H1 (cell line): Measurements from ENCODE around the gene OR2B2. TPM values are rescaled to one million over a fixed set of nuclear protein-coding genes. Genes with fewer than 3 reads are reported as not detected.

Experiments
- CTCF ChIA-PET: fragments of 300-600 bp; sonication (Branson Sonifier 250); formaldehyde crosslinking; loops from one replicate; lab custom pipeline; 2021; ENCODE audit not compliant: partially characterized antibody; lab: Charles Lee
- POLR2A ChIA-PET: fragments of 300-600 bp; sonication (Branson Sonifier 250); formaldehyde crosslinking; loops from one replicate; lab custom pipeline; 2021; ENCODE audit warnings: inconsistent platforms; ENCODE audit not compliant: partially characterized antibody; lab: Charles Lee
- DNase-seq, 2 experiments: peaks; one replicate each; pipeline versions ENCODE4 v3.0.0 to v3.0.0-alpha.2; 2010 to 2022; ENCODE audit warnings: low spot score in 2 of 2, low read depth in 1 of 2, mixed read lengths in 1 of 2
- FAIRE-seq: peaks from 2 replicates; lab custom pipeline; 2011; peaks lifted over from hg19 to GRCh38; lab: Jason Lieb, UNC
- H2AFZ ChIP-seq: 2 replicates; pipeline ENCODE4 v1.8.1; 2012; ENCODE audit warnings: low read length, inconsistent platforms
- H2AK5ac ChIP-seq: 2 replicates; pipeline ENCODE4 v1.6.1; 2013; ENCODE audit warnings: low read depth, low read length
- H2BK120ac ChIP-seq: replicated peaks from 2 replicates; pipeline ENCODE3; 2013; ENCODE audit warnings: low read depth, low read length, inconsistent platforms
- H2BK12ac ChIP-seq: 2 replicates; pipeline ENCODE4 v1.6.1; 2013; ENCODE audit warnings: low read depth, low read length
- H2BK15ac ChIP-seq: 2 replicates; pipeline ENCODE4 v1.6.1; 2013; ENCODE audit warnings: low read length
- H2BK20ac ChIP-seq: 2 replicates; pipeline ENCODE4 v1.6.1; 2013; ENCODE audit warnings: low read length
- H2BK5ac ChIP-seq: 2 replicates; pipeline ENCODE4 v1.6.1; 2013; ENCODE audit warnings: low read depth, low read length
- H3K14ac ChIP-seq: 2 replicates; pipeline ENCODE4 v1.6.1; 2013; ENCODE audit warnings: inconsistent platforms; ENCODE audit not compliant: insufficient read length
- H3K18ac ChIP-seq: 2 replicates; pipeline ENCODE4 v1.6.1; 2013; ENCODE audit warnings: low read length; ENCODE audit errors: extremely low read depth
- H3K23ac ChIP-seq: 2 replicates; pipeline ENCODE4 v1.6.1; 2013; ENCODE audit warnings: inconsistent platforms; ENCODE audit not compliant: insufficient read length
- H3K23me2 ChIP-seq: 2 replicates; pipeline ENCODE4 v1.6.1; 2013; ENCODE audit warnings: low read depth, low read length
- H3K27ac ChIP-seq: 2 replicates; pipeline ENCODE4 v1.6.1; 2011; ENCODE audit warnings: low read depth, low read length, inconsistent platforms
- H3K27me3 ChIP-seq, 4 experiments: replicated peaks in 1 of 4; 1 replicate in 1 of 4; 2 replicates in 3 of 4; pipeline versions ENCODE4 v1.6.1 to v1.8.1; 2011 to 2013; ENCODE audit warnings: low read length in 3 of 4, mild to moderate bottlenecking in 3 of 4, inconsistent platforms in 2 of 4, mixed read lengths in 2 of 4, moderate library complexity in 1 of 4; ENCODE audit not compliant: control insufficient read depth in 3 of 4, insufficient read depth in 3 of 4; ENCODE audit errors: extremely low read depth in 1 of 4
- H3K36me3 ChIP-seq, 4 experiments: 2 replicates each; pipeline versions ENCODE4 v1.6.1 to v1.8.1; 2011 to 2013; ENCODE audit warnings: mild to moderate bottlenecking in 4 of 4, low read length in 3 of 4, moderate library complexity in 2 of 4, control low read depth in 1 of 4, inconsistent platforms in 1 of 4; ENCODE audit not compliant: insufficient read depth in 4 of 4, control insufficient read depth in 2 of 4
- H3K4ac ChIP-seq: replicated peaks from 2 replicates; pipeline ENCODE3; 2013; ENCODE audit warnings: low read length, low read depth, mixed read lengths, inconsistent platforms; ENCODE audit not compliant: insufficient read length
- H3K4me1 ChIP-seq, 4 experiments: replicated peaks in 1 of 4; 1 replicate in 1 of 4; 2 replicates in 3 of 4; pipeline versions ENCODE4 v1.6.1 to v1.8.1; 2011 to 2013; ENCODE audit warnings: low read length in 3 of 4, inconsistent platforms in 2 of 4, mixed read lengths in 1 of 4; ENCODE audit not compliant: insufficient read depth in 4 of 4, control insufficient read depth in 3 of 4
- H3K4me2 ChIP-seq, 2 experiments: 2 replicates each; pipeline versions ENCODE4 v1.6.1 to v1.8.1; 2011 to 2013; ENCODE audit warnings: low read depth in 2 of 2, low read length in 2 of 2, control low read depth in 1 of 2, inconsistent platforms in 1 of 2, mild to moderate bottlenecking in 1 of 2; ENCODE audit not compliant: insufficient read depth in 1 of 2
- H3K4me3 ChIP-seq, 4 experiments: fragments of 200-600, 300-600 bp in 1 of 4; sonication (generic), shearing (Covaris generic), sonication (Bioruptor Twin) in 1 of 4; 2 replicates each; pipeline versions ENCODE4 v1.5.1 to v1.8.1; 2011 to 2016; ENCODE audit warnings: low read length in 4 of 4, low read depth in 3 of 4, control low read depth in 2 of 4, inconsistent platforms in 2 of 4, mild to moderate bottlenecking in 2 of 4, mixed read lengths in 1 of 4, moderate library complexity in 1 of 4; ENCODE audit not compliant: insufficient read depth in 2 of 4; ENCODE audit errors: extremely low read depth in 1 of 4
- H3K56ac ChIP-seq: replicated peaks from 2 replicates; pipeline ENCODE3; 2013; ENCODE audit warnings: low read depth, mild to moderate bottlenecking, mixed read lengths, low read length, inconsistent platforms; ENCODE audit not compliant: insufficient read length
- H3K79me1 ChIP-seq: 2 replicates; pipeline ENCODE4 v1.6.1; 2013; ENCODE audit warnings: low read depth, low read length, control low read depth
- H3K79me2 ChIP-seq, 2 experiments: 2 replicates each; pipeline versions ENCODE4 v1.6.1 to v1.8.1; 2012 to 2013; ENCODE audit warnings: low read length in 2 of 2, mild to moderate bottlenecking in 2 of 2, inconsistent platforms in 1 of 2; ENCODE audit not compliant: insufficient read depth in 2 of 2, control insufficient read depth in 1 of 2
- H3K9ac ChIP-seq, 4 experiments: replicated peaks in 1 of 4; 1 replicate in 1 of 4; 2 replicates in 3 of 4; pipeline versions ENCODE4 v1.6.1 to v1.8.1; 2011 to 2013; ENCODE audit warnings: low read depth in 3 of 4, low read length in 3 of 4, control low read depth in 2 of 4, mild to moderate bottlenecking in 2 of 4, moderate library complexity in 2 of 4, inconsistent platforms in 1 of 4; ENCODE audit errors: extremely low read depth in 1 of 4
- H3K9me3 ChIP-seq, 2 experiments: 2 replicates each; pipeline versions ENCODE4 v1.6.1 to v1.8.1; 2012 to 2013; ENCODE audit warnings: mild to moderate bottlenecking in 2 of 2, moderate library complexity in 2 of 2, control low read depth in 1 of 2, inconsistent platforms in 1 of 2, low read depth in 1 of 2, low read length in 1 of 2, mixed read lengths in 1 of 2; ENCODE audit not compliant: insufficient read depth in 2 of 2
- H4K20me1 ChIP-seq, 2 experiments: replicated peaks in 1 of 2; 2 replicates each; pipeline versions ENCODE3 to v1.8.1; 2011 to 2013; ENCODE audit warnings: inconsistent platforms in 2 of 2, low read length in 2 of 2, mild to moderate bottlenecking in 1 of 2; ENCODE audit not compliant: insufficient read depth in 2 of 2, control insufficient read depth in 1 of 2
- H4K5ac ChIP-seq: 2 replicates; pipeline ENCODE4 v1.6.1; 2013; ENCODE audit warnings: low read length, low read depth, mixed read lengths, inconsistent platforms; ENCODE audit not compliant: insufficient read length
- H4K8ac ChIP-seq: 2 replicates; pipeline ENCODE4 v1.8.0; 2013; ENCODE audit warnings: mild to moderate bottlenecking, moderate library complexity, low read length, inconsistent platforms; ENCODE audit not compliant: insufficient read depth; ENCODE audit errors: extremely low read depth
- H4K91ac ChIP-seq: replicated peaks from 2 replicates; pipeline ENCODE3; 2013; ENCODE audit warnings: low read length, mixed read lengths, inconsistent platforms; ENCODE audit not compliant: insufficient read length
- ATF3 ChIP-seq: IDR thresholded peaks from 2 replicates; pipeline ENCODE4 v1.6.1; 2011; ENCODE audit warnings: low read depth, mild to moderate bottlenecking, low read length; ENCODE audit not compliant: insufficient read depth
- CBX5 ChIP-seq: fragments of 300-800, 300-1000 bp; sonication (generic); IDR thresholded peaks from 2 replicates; pipeline ENCODE4 v1.7.1; 2016; ENCODE audit warnings: antibody characterized with exemption, low read length, low read depth
- CHD1 ChIP-seq: IDR thresholded peaks from 2 replicates; pipeline ENCODE4 v1.6.1; 2012; ENCODE audit warnings: low read depth, low read length, improper control_type of control experiment
- CREB1 ChIP-seq: IDR thresholded peaks from 2 replicates; pipeline ENCODE4 v1.6.1; 2012; ENCODE audit warnings: inconsistent platforms
- E2F6 ChIP-seq: IDR thresholded peaks from 2 replicates; pipeline ENCODE4 v1.6.1; 2012; ENCODE audit warnings: inconsistent platforms
- FOSL1 ChIP-seq: IDR thresholded peaks from 2 replicates; pipeline ENCODE4 v1.6.1; 2011; ENCODE audit warnings: mild to moderate bottlenecking, low read depth, low read length, moderate library complexity; ENCODE audit not compliant: insufficient read depth
- JUN ChIP-seq: IDR thresholded peaks from 2 replicates; pipeline ENCODE4 v1.6.1; 2011; ENCODE audit warnings: low read depth, mild to moderate bottlenecking, improper control_type of control experiment, low read length
- KDM1A ChIP-seq: fragments of 200-600, 300-600 bp; sonication (generic); IDR thresholded peaks from 2 replicates; pipeline ENCODE4 v1.7.1; 2016; ENCODE audit warnings: mild to moderate bottlenecking, low read length, borderline replicate concordance
- MAFK ChIP-seq: IDR thresholded peaks from 2 replicates; pipeline ENCODE4 v1.6.1; 2012; ENCODE audit warnings: low read depth, mild to moderate bottlenecking, improper control_type of control experiment, low read length
- MAX ChIP-seq: IDR thresholded peaks from 2 replicates; pipeline ENCODE4 v1.6.1; 2012; ENCODE audit warnings: inconsistent platforms
- RBBP5 ChIP-seq: IDR thresholded peaks from 2 replicates; pipeline ENCODE4 v1.7.1; 2012; ENCODE audit warnings: low read depth, mild to moderate bottlenecking, inconsistent platforms, low read length, moderate library complexity, borderline replicate concordance
- SAP30 ChIP-seq: fragments of 300-600 bp; sonication (generic); IDR thresholded peaks from 2 replicates; pipeline ENCODE4 v1.7.1; 2012; ENCODE audit warnings: low read length, moderate library complexity, mild to moderate bottlenecking, inconsistent platforms; ENCODE audit not compliant: insufficient read depth, insufficient replicate concordance
- SP4 ChIP-seq: IDR thresholded peaks from 2 replicates; pipeline ENCODE4 v1.6.1; 2012; ENCODE audit warnings: low read length, inconsistent platforms
- TAF7 ChIP-seq: optimal IDR thresholded peaks from 2 replicates; pipeline ENCODE3; 2011; ENCODE audit warnings: low read depth, mild to moderate bottlenecking, inconsistent platforms, low read length, moderate library complexity, borderline replicate concordance
- TCF12 ChIP-seq: IDR thresholded peaks from 2 replicates; pipeline ENCODE4 v1.6.1; 2011; ENCODE audit warnings: low read depth, mild to moderate bottlenecking, low read length
- polyA plus RNA-seq, 7 experiments: library from polyadenylated mRNA; depleted of rRNA in 3 of 7; stranded (reverse) in 5 of 7; unstranded in 2 of 7; fragments of >200 nt in 5 of 7; fragments of 200-250 nt in 2 of 7; gene quantifications; 1 replicate in 5 of 7; 2 replicates in 1 of 7; 4 replicates in 1 of 7; pipeline versions ENCODE4 v1.2.1 to v1.2.3, GENCODE V29; 2011 to 2013; ENCODE audit warnings: missing spikeins in 2 of 7, mixed read lengths in 2 of 7
- total RNA-seq: library from RNA; stranded (reverse); fragmentation: NEBNext Ultra II Directional; extraction: Animal tissue kit (Norgen Biotek cat#: 25700); gene quantifications from 2 replicates; pipeline ENCODE4 v1.2.1, GENCODE V29; 2021

The OR2B2 gene
- total and polyA plus RNA-seq, 2 of the 8 experiments (the other 6 are each of a cell fraction or from before 2014, with no cell fraction given), result not detected

GRCh38 chr6:27922949-27923348, 10.8 kb upstream of the OR2B2 start:
- no peak overlapping the region for H3K14ac ChIP-seq
- ChIA-PET CTCF (no interaction called here), POLR2A (interaction anchor here (1.0 kb wide), 1 partner anchor 12 kb away, joined by 3 read pairs; no protein-coding TSS in a partner anchor)
- H3K27ac ChIP-seq, result no peak overlapping the region
- FAIRE-seq (no peak), DNase-seq (no peak)
- no peaks in the 10 kb centered on the region for H3K4me1 ChIP-seq
- no peak overlapping the region for H2BK5ac ChIP-seq
- H2AK5ac ChIP-seq, result no peak overlapping the region
- no peaks in the 10 kb centered on the region for H3K27me3 ChIP-seq
- no peaks in the 10 kb centered on the region; the same call in 1 of the 2 replicates for H3K23me2 ChIP-seq
- H3K79me1 ChIP-seq, result no peaks in the 10 kb centered on the region
- no peak overlapping the region for H3K4ac ChIP-seq
- no peak overlapping the region for H3K9ac ChIP-seq
- no peak overlapping the region for H3K56ac ChIP-seq
- H3K18ac ChIP-seq, result no peak overlapping the region
- H3K23ac ChIP-seq, result no peak overlapping the region
- no peaks in the 10 kb centered on the region for H3K9me3 ChIP-seq
- no peak overlapping the region for H4K8ac ChIP-seq
- no peak overlapping the region for H2BK12ac ChIP-seq
- H2BK120ac ChIP-seq, result no peak overlapping the region
- no peak overlapping the region for H4K5ac ChIP-seq
- no peaks in the 10 kb centered on the region for H3K79me2 ChIP-seq
- H3K4me3 ChIP-seq, result no peak overlapping the region
- no peak overlapping the region for H2AFZ ChIP-seq
- H4K20me1 ChIP-seq, result no peaks in the 10 kb centered on the region
- H3K36me3 ChIP-seq, result no peaks in the 10 kb centered on the region
- H4K91ac ChIP-seq, result no peak overlapping the region
- H3K4me2 ChIP-seq, result no peak overlapping the region
- H2BK20ac ChIP-seq, result no peak overlapping the region
- no peak overlapping the region for H2BK15ac ChIP-seq
- TF ChIP-seq KDM1A, result no peak
- no peak for TF ChIP-seq TAF7
- no peak for TF ChIP-seq SP4
- no peak for TF ChIP-seq RBBP5
- no peak for TF ChIP-seq E2F6
- no peak for TF ChIP-seq MAX
- TF ChIP-seq SAP30, result no peak
- no peak for TF ChIP-seq CBX5
- TF ChIP-seq ATF3, result no peak
- no peak for TF ChIP-seq MAFK
- no peak for TF ChIP-seq CREB1
- no peak for TF ChIP-seq JUN
- TF ChIP-seq FOSL1, result no peak
- TF ChIP-seq TCF12, result no peak
- no peak for TF ChIP-seq CHD1
